ENCODE measurements around the gene SCAMP3. TPM values are rescaled to one million over a fixed set of nuclear protein-coding genes. Genes with fewer than 3 reads are reported as not detected.

The SCAMP3 gene
- total RNA-seq, 1 experiment from 2014 or later: 64.2 TPM

- RAD21 ChIA-PET (ENCODE audit: low non-redundant PET in 1 of 2, low total read pairs in 2 of 2, uncharacterized antibody in 2 of 2, unreplicated experiment in 2 of 2): no interaction called here
- intact Hi-C loops (cut with micrococcal nuclease): no loop called here
These were observed 34.5 kb upstream of the SCAMP3 start for GRCh38 chr1:155296661-155297060.

More at GRCh38 chr1:155296661-155297060, 34.5 kb upstream of the SCAMP3 start:
- ATAC-seq: no peak
- Histone ChIP-seq H3K4me3 (replicated peaks in 1 of 2; ENCODE audit: low read depth in 1 of 2, low read length in 2 of 2) (no peak overlapping the region), H3K4me1 (ENCODE audit: control insufficient read depth in 1 of 2, insufficient read depth in 2 of 2, low read length in 2 of 2) (no peaks in the 10 kb centered on the region; a peak in 1 of 4 replicates), H3K79me2 (ENCODE audit: insufficient read depth, low read length) (no peaks in the 10 kb centered on the region), H4K20me1 (ENCODE audit: insufficient read depth) (no peaks in the 10 kb centered on the region), H3K36me3 (ENCODE audit: control insufficient read depth in 1 of 2, insufficient read depth in 2 of 2, low read length in 2 of 2) (no peaks in the 10 kb centered on the region), H3K9ac (ENCODE audit: low read length) (no peak overlapping the region), H3K9me3 (ENCODE audit: control insufficient read depth in 1 of 2, insufficient read depth in 1 of 2, low read depth in 1 of 2, low read length in 2 of 2) (no peaks in the 10 kb centered on the region), H3K27me3 (ENCODE audit: insufficient read depth, low read length) (no peaks in the 10 kb centered on the region), H3K4me2 (ENCODE audit: low read length) (no peak overlapping the region), H2AFZ (ENCODE audit: low read depth, low read length, poor library complexity, severe bottlenecking) (no peak overlapping the region), H3K9me2 (ENCODE audit: insufficient read depth) (no peaks in the 10 kb centered on the region), H3K27ac (ENCODE audit: low read depth, low read length) (no peak overlapping the region)
- POLR2A ChIA-PET: no interaction called here
- no peak for TF ChIP-seq EGR1 (IDR thresholded peaks at IDR 0.05; ENCODE audit: low read depth)
- no peak for TF ChIP-seq ZBTB33 (IDR thresholded peaks at IDR 0.05; ENCODE audit: extremely low read depth, insufficient replicate concordance, low read length)
- TF ChIP-seq POLR2A (IDR thresholded peaks at IDR 0.05; ENCODE audit: borderline replicate concordance, extremely low read depth, insufficient read depth, insufficient read length): no peak
- no peak for TF ChIP-seq YY1 (IDR thresholded peaks at IDR 0.05; ENCODE audit: extremely low read depth, insufficient replicate concordance, low read depth, low read length)
- TF ChIP-seq ZNF274 (IDR thresholded peaks at IDR 0.05; ENCODE audit: low read depth, low read length): no peak
- TF ChIP-seq CEBPB (IDR thresholded peaks at IDR 0.05; ENCODE audit: low read depth): no peak
- TF ChIP-seq RAD21 (IDR thresholded peaks at IDR 0.05; ENCODE audit: low read depth): no peak
- TF ChIP-seq REST (IDR thresholded peaks at IDR 0.05; ENCODE audit: low read depth): no peak
- no peak for TF ChIP-seq EZH2phosphoT487 (IDR thresholded peaks at IDR 0.05; ENCODE audit: borderline replicate concordance)
- TF ChIP-seq CBX3 (IDR thresholded peaks at IDR 0.05; ENCODE audit: low read depth): no peak
- TF ChIP-seq JUND (IDR thresholded peaks at IDR 0.05): no peak
- TF ChIP-seq EZH2 (IDR thresholded peaks at IDR 0.05): no peak
- TF ChIP-seq SP1 (IDR thresholded peaks at IDR 0.05; ENCODE audit: low read depth): no peak
- TF ChIP-seq, protein P1, sequence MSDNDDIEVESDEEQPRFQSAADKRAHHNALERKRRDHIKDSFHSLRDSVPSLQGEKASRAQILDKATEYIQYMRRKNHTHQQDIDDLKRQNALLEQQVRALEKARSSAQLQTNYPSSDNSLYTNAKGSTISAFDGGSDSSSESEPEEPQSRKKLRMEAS (IDR thresholded peaks at IDR 0.05): no peak
- TF ChIP-seq ZFX (IDR thresholded peaks at IDR 0.05): no peak
- no peak for TF ChIP-seq TCF7L2 (IDR thresholded peaks at IDR 0.05; ENCODE audit: borderline replicate concordance, extremely low read depth, insufficient read depth, insufficient read length)
- TF ChIP-seq SRF (IDR thresholded peaks at IDR 0.05; ENCODE audit: low read depth): no peak
- BruUV-seq (replicated peaks): no TSS peak
- CTCF ChIA-PET: no interaction called here
- no peak for DNase-seq (ENCODE audit: low read depth, low spot score)
